Heart left ventricle (tissue), 16 donors: ENCODE data around the gene ARL10. TPM values are rescaled to one million over a fixed set of nuclear protein-coding genes. Genes with fewer than 3 reads are reported as not detected.
A peak's percentile ranks its signal among the peaks of the same experiment; 100 is the strongest.

Experiments used
- ATAC-seq, 4 donors: fragments of 200-7000 bp; cut with Tn5 transposase; one replicate each; pipeline ENCODE4 v1.9.1; 2020 to 2022; ENCODE audit warnings: moderate library complexity in 4 of 4, mild to moderate bottlenecking in 3 of 4, moderate number of reproducible peaks in 1 of 4
- DNase-seq, 5 donors: peaks; one replicate each; pipeline ENCODE4 v3.0.0-alpha.2; 2020
- H3K27ac ChIP-seq, 12 donors: fragments of 200-600 bp; sonication (generic) in 4 of 12; one replicate each; pipeline versions ENCODE4 v1.5.0 to v1.8.0; 2016 to 2022; ENCODE audit warnings: mild to moderate bottlenecking in 2 of 12
- H3K27me3 ChIP-seq, 9 donors: fragments of 200-600 bp; sonication (generic) in 2 of 9; one replicate each; pipeline versions ENCODE4 v1.5.1 to v1.8.0; 2016 to 2022; ENCODE audit warnings: mild to moderate bottlenecking in 3 of 9
- H3K36me3 ChIP-seq, 9 donors: fragments of 200-600 bp; sonication (generic) in 2 of 9; one replicate each; pipeline versions ENCODE4 v1.5.0 to v1.8.0; 2018 to 2022; ENCODE audit warnings: mild to moderate bottlenecking in 2 of 9
- H3K4me1 ChIP-seq, 12 donors: fragments of 200-600 bp; sonication (generic) in 4 of 12; one replicate each; pipeline versions ENCODE4 v1.5.0 to v1.8.0; 2016 to 2022; ENCODE audit warnings: mild to moderate bottlenecking in 3 of 12
- H3K4me3 ChIP-seq, 12 donors: fragments of 200-600 bp; sonication (generic) in 4 of 12; one replicate each; pipeline versions ENCODE4 v1.5.0 to v1.8.0; 2017 to 2022; ENCODE audit warnings: mild to moderate bottlenecking in 9 of 12, moderate library complexity in 4 of 12
- H3K9me3 ChIP-seq, 12 donors: fragments of 200-600 bp; sonication (generic) in 4 of 12; one replicate each; pipeline versions ENCODE4 v1.5.0 to v1.8.0; 2016 to 2022; ENCODE audit warnings: mild to moderate bottlenecking in 1 of 12
- POLR2A ChIP-seq, 2 donors: fragments of 450-650 bp; IDR thresholded peaks; one replicate each; pipeline ENCODE4 v1.6.1; 2017; ENCODE audit warnings: antibody characterized with exemption in 2 of 2, mild to moderate bottlenecking in 2 of 2, moderate library complexity in 2 of 2
- WGBS, 4 donors: extraction: QIAGEN DNeasy Blood & Tissue Kit in 2 of 4; methylation state at CpG; one replicate each; pipeline versions ENCODE4 v1.1.5 to v1.1.7; 2013 to 2018; 5-methylcytosine and 5-hydroxymethylcytosine counted together
- intact Hi-C, 10 donors: fragments of 100-400 bp; cut with DNase I; formaldehyde crosslinking; loops; one replicate each; pipeline versions ENCODE4 v1.11.1 to v1.14.2; 2022
- polyA plus RNA-seq, 2 donors: library from polyadenylated mRNA; stranded (reverse); fragments of 200-250 nt; gene quantifications; one replicate each; pipeline ENCODE4 v1.2.3, GENCODE V29; 2013
- total RNA-seq, 9 donors: library from RNA; depleted of rRNA in 2 of 9; stranded (reverse); fragments of >200 nt in 2 of 9; fragmentation: NEBNext Ultra II Directional in 3 of 9; extraction: Animal tissue kit (Norgen Biotek cat#: 25700) in 3 of 9; gene quantifications; one replicate each; pipeline versions ENCODE4 v1.1.0 to v1.2.4, GENCODE V29; 2016 to 2023
- TF ChIP-seq, protein P1 (sequence below), 12 donors: fragments of 200-600 bp; sonication (generic) in 4 of 12; IDR thresholded peaks; one replicate each; pipeline versions ENCODE4 v1.5.0 to v1.8.0; 2018 to 2022; ENCODE audit warnings: antibody characterized with exemption in 12 of 12, mild to moderate bottlenecking in 5 of 12
- donor health status: ischemic (EF 13 %, LVEDD 7.1; RV severe dilation, severe dysfunction).
- donor health status: healthy with polysubstance abuse.
- donor health status: DM: no; HTN: yes; CAD: no.
- donor health status: DM: no; HTN: no; CAD: no.
- donor health status: ischemic (EF 25% LVEDD 6.9; RV normal size, moderate dysfunction).
- donor health status: ischemic (EF 25% LVEDD 5.7; RV mildly dilated, moderate dysfunction).
- donor health status: healthy.
- donor health status: DM: yes; HTN: yes; CAD: no.
- donor health status: ischemic (EF 35%, LVEDD 5.7; RV mildly dilated, moderate dysfunction).
- donor health status: nonischemic (EF 11% LVEDD 7.7; RV severe dilation, severe dysfunction).
- donor health status: DM: yes; HTN: yes; CAD: no.
- donor health status: PGD.
- donor health status: ischemic (EF 29% LVEDD 5.4; RV normal size, mild dysfunction).
- donor health status: nonischemic (EF 23%, LVEDD 6.1; RV moderate dilation, normal function).

ARL10 gene
- total and polyA plus RNA-seq, 11 donors, result 1.5 to 8.1 (median 5.4) TPM

DNA sequence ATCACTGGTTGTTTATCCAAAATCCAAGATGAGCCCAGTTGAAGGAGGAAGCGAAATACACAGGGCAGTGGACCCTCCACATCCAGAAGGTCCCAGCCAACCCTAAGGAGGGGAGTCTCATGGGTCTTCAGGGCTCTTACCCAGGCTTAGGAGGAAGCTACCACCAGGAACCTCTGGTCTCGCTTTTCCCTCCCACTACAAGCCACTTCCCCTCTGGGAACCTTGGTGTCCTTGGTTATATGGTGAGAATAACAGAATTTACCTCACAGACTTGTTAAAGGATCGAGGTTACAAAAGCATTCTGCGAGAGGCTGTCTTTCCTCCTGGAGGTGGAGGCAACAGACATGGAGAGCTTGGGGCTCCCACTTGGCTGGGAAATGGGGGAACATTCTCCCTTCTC lies 26.7 kb downstream of the ARL10 start:
- intact Hi-C loops, result no loop called here
- H3K9me3 ChIP-seq, result no peaks in the 10 kb centered on the region
- ATAC-seq (no peak), DNase-seq (no peak)
- H3K27ac ChIP-seq, result peak overlapping the region in 2 of 12 donors; percentile 4 to 42
- peaks cover 3 to 46% (median 17%) of the 10 kb centered on the region in 12 donors for H3K4me1 ChIP-seq
- no peaks in the 10 kb centered on the region for H3K27me3 ChIP-seq
- peaks cover 2 to 58% (median 36%) of the 10 kb centered on the region in 9 donors for H3K36me3 ChIP-seq
- TF ChIP-seq, protein P1, sequence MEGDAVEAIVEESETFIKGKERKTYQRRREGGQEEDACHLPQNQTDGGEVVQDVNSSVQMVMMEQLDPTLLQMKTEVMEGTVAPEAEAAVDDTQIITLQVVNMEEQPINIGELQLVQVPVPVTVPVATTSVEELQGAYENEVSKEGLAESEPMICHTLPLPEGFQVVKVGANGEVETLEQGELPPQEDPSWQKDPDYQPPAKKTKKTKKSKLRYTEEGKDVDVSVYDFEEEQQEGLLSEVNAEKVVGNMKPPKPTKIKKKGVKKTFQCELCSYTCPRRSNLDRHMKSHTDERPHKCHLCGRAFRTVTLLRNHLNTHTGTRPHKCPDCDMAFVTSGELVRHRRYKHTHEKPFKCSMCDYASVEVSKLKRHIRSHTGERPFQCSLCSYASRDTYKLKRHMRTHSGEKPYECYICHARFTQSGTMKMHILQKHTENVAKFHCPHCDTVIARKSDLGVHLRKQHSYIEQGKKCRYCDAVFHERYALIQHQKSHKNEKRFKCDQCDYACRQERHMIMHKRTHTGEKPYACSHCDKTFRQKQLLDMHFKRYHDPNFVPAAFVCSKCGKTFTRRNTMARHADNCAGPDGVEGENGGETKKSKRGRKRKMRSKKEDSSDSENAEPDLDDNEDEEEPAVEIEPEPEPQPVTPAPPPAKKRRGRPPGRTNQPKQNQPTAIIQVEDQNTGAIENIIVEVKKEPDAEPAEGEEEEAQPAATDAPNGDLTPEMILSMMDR (IDR thresholded peaks at IDR 0.05), result no peak
- TF ChIP-seq POLR2A (IDR thresholded peaks at IDR 0.05), result no peak
- WGBS, 4 donors, result 88 to 93% (median 92%) methylated on average over 4 of the region's 4 CpGs
- no peak overlapping the region for H3K4me3 ChIP-seq

DNA sequence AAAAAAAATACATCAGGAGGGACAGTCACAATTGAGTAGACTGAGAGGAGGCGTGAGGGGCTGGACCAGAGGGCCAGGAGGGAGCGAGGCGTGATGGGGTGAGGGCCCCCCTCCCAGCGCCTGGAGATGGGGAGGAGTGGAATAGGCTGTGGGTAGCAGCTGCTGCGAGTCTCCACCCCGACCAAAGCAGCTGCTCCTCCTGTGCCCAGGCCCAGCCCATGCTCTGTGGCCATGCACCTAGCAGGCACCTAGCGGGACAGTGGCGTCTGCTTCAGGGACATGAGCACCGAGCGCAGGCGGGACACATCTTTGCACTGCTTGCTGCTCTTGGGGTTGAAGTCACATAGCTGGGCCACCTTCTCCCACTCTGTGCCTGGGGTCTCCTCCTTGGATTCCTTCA lies 27.2 kb downstream of the ARL10 start:
- WGBS, 4 donors, result 84 to 93% (median 90%) methylated on average over 5 to 11 of the region's 11 CpGs
- no peak overlapping the region for H3K4me3 ChIP-seq
- peaks cover 2 to 41% (median 12%) of the 10 kb centered on the region in 12 donors for H3K4me1 ChIP-seq
- peak in 1 of 5 donors; percentile 13 for DNase-seq
- H3K27me3 ChIP-seq, result no peaks in the 10 kb centered on the region
- intact Hi-C loops, result no loop called here
- no peak for TF ChIP-seq POLR2A (IDR thresholded peaks at IDR 0.05)
- TF ChIP-seq, protein P1 (IDR thresholded peaks at IDR 0.05), result no peak
- H3K9me3 ChIP-seq, result no peaks in the 10 kb centered on the region
- no peak for ATAC-seq
- peak overlapping the region in 2 of 12 donors; percentile 4 to 42 for H3K27ac ChIP-seq
- peaks cover 2 to 60% (median 38%) of the 10 kb centered on the region in 9 donors for H3K36me3 ChIP-seq

DNA sequence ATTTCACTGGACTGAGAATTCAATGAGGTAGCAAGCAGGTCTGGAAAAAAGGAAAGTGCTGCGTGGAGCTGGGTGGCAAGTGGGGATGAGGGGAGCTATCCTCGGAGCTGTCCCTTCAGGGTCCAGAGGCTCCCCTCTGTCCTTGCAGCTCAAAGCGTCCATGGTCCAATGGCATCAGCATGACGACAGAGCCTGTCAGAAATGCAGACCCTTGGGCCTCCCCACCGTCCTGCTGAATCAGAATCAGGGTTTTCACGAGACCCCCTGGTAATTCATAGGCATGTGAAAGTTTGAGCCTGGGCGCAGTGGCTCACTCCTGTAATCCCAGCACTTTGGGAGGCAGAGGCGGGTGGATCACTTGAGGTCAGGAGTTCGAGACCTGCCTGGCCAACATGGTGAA lies 28.8 kb downstream of the ARL10 start:
- peaks cover 0 to 33% (median 7%) of the 10 kb centered on the region in 12 donors for H3K4me1 ChIP-seq
- TF ChIP-seq, protein P1 (IDR thresholded peaks at IDR 0.05), result no peak
- TF ChIP-seq POLR2A (IDR thresholded peaks at IDR 0.05), result no peak
- ATAC-seq (no peak), DNase-seq (peak in 1 of 5 donors; percentile 10)
- 93 to 96% (median 94%) methylated on average over 9 of the region's 9 CpGs for WGBS, 4 donors
- no peaks in the 10 kb centered on the region for H3K27me3 ChIP-seq
- peaks cover 2 to 72% (median 47%) of the 10 kb centered on the region in 9 donors for H3K36me3 ChIP-seq
- H3K27ac ChIP-seq, result peak overlapping the region in 5 of 12 donors; percentile 76 to 82 (median 79)
- H3K4me3 ChIP-seq, result no peak overlapping the region
- intact Hi-C loops, result no loop called here
- H3K9me3 ChIP-seq, result no peaks in the 10 kb centered on the region

DNA sequence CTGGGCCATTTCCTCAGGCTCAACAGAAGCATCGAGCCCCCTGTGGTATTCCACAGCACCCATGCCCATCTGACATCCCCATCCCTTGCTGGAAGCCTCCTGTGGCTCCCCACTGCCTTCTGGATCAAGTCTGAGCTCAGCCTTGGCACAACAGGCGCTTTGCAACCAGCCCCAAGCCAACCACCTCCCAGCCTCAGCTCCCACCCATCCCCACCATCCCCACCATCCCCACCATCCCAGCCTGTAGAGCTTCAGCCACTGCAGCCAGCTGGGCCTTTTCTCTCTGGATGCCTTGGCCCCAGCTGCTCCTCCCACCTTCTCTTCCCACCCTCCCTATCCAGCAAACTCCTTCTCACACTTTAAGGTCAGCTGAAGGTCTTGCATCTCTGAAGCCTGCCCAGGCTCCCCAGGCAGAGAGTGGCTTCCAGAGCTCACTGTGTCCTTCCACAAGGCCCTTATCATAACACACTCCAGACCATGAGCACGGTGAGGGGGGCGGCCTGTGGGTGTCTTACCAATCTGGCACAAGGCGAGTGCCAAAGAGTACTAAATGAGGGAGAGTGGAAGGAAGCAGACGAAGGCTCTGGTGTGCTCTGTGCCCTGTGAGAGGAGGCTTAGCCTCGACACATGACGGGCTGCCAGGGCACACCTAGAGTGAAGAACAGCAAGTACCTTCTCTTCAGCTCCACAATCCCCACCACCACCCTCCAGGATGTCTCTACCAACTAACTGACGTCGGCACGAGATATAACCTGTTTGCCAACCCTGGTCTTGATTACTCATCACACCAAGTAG lies 29.8 kb downstream of the ARL10 start:
- Histone ChIP-seq H3K9me3 (no peaks in the 10 kb centered on the region), H3K4me1 (peaks cover 0 to 24% (median 1%) of the 10 kb centered on the region in 12 donors), H3K4me3 (no peak overlapping the region), H3K36me3 (peaks cover 2 to 72% (median 49%) of the 10 kb centered on the region in 9 donors), H3K27me3 (no peaks in the 10 kb centered on the region), H3K27ac (peak overlapping the region in 11 of 12 donors; percentile 26 to 83 (median 76))
- intact Hi-C loops, result loop anchor here in 1 of 10 donors (5.0 kb wide), 1 partner anchor 33 kb away; the partner anchor contains the start of gene KIAA1191
- DNase-seq (peak in 4 of 5 donors; percentile 58 to 86 (median 71)), ATAC-seq (peak; percentile 89 to 92 (median 91))
- TF ChIP-seq, protein P1 (IDR thresholded peaks at IDR 0.05), result no peak
- no peak for TF ChIP-seq POLR2A (IDR thresholded peaks at IDR 0.05)
- 44 to 63% (median 58%) methylated on average over 11 of the region's 11 CpGs for WGBS, 4 donors
